ENCODE data around the gene PPFIA2.

DNA sequence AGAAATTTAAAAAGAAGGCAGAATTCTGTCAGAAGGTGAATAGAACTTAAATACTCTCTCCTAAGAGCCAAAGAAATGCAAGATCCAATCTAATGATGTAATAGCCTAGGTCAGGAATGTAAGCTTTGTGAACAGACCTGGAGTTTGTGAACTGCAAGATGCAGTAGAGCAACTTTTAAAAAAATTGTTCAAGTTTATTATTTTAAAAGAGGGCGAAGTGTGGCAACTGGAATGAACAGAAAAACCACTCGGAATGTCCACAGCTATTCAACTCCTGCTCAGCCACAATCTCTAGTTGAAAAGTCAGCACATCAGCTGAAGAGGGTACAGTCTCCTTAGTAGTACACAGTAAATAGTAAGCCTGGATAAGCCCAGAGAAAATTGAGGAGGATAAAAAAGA lies 228.8 kb downstream of the PPFIA2 start:
- TF ChIP-seq POLR2A (IDR thresholded peaks at IDR 0.05; ENCODE audit: low read depth) (no peak), POLR2AphosphoS5 (IDR thresholded peaks at IDR 0.05) (no peak), EP300 (IDR thresholded peaks at IDR 0.05) (no peak)
- TF ChIP-seq, protein P1, sequence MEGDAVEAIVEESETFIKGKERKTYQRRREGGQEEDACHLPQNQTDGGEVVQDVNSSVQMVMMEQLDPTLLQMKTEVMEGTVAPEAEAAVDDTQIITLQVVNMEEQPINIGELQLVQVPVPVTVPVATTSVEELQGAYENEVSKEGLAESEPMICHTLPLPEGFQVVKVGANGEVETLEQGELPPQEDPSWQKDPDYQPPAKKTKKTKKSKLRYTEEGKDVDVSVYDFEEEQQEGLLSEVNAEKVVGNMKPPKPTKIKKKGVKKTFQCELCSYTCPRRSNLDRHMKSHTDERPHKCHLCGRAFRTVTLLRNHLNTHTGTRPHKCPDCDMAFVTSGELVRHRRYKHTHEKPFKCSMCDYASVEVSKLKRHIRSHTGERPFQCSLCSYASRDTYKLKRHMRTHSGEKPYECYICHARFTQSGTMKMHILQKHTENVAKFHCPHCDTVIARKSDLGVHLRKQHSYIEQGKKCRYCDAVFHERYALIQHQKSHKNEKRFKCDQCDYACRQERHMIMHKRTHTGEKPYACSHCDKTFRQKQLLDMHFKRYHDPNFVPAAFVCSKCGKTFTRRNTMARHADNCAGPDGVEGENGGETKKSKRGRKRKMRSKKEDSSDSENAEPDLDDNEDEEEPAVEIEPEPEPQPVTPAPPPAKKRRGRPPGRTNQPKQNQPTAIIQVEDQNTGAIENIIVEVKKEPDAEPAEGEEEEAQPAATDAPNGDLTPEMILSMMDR (IDR thresholded peaks at IDR 0.05): no peak

Data from esophagus muscularis mucosa (tissue), 4 donors.